Nephron (organoid): ENCODE measurements around the gene SPATA2.

Experiments used
- H3K27ac Mint-ChIP-seq, 3 experiments: 2 replicates each; pipeline ENCODE4 v1.8.0; 2020; ENCODE audit warnings: mixed read lengths in 3 of 3, mild to moderate bottlenecking in 2 of 3, moderate library complexity in 1 of 3
- H3K27me3 Mint-ChIP-seq: 2 replicates; pipeline ENCODE4 v1.8.0; 2021; ENCODE audit warnings: low read depth, mild to moderate bottlenecking, moderate library complexity, mixed read lengths
- H3K36me3 Mint-ChIP-seq: 2 replicates; pipeline ENCODE4 v1.8.0; 2020; ENCODE audit warnings: low read depth, mixed read lengths
- H3K4me1 Mint-ChIP-seq: 2 replicates; pipeline ENCODE4 v1.8.0; 2020; ENCODE audit warnings: mixed read lengths
- H3K4me3 Mint-ChIP-seq, 3 experiments: 2 replicates each; pipeline ENCODE4 v1.8.0; 2020; ENCODE audit warnings: mild to moderate bottlenecking in 3 of 3, mixed read lengths in 3 of 3, moderate library complexity in 2 of 3
- H3K9me3 Mint-ChIP-seq: 2 replicates; pipeline ENCODE4 v1.8.0; 2020; ENCODE audit warnings: mixed read lengths
- CTCF ChIP-seq, 3 experiments: fragments of 200-600 bp; sonication (generic); IDR thresholded peaks; one replicate each; pipeline ENCODE4 v1.5.0; 2021; ENCODE audit warnings: antibody characterized with exemption in 3 of 3; ENCODE audit not compliant: unreplicated experiment in 3 of 3

The SPATA2 gene

DNA sequence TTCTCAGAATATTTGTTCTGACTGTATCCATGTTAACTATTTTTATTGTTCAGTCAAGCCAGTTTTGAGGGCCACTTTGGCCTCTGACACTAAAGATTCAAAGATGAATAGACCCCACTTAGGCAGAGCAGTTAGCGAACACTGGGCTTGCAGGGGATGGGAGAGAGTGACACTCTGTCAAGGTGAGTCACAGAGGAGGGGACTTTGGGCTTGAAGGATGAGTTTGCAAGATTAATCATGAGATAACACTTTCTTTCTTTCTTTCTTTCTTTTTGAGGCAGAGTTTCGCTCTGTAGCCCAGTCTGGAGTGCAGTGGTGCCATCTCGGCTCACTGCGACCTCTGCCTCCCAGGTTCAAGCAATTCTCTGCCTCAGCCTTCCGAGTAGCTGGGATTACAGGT, 46.4 kb downstream of the SPATA2 start:
- H3K9me3 Mint-ChIP-seq, result no peaks in the 10 kb centered on the region
- H3K36me3 Mint-ChIP-seq, result peaks cover 12% of the 10 kb centered on the region
- no peak overlapping the region for H3K4me3 Mint-ChIP-seq
- no peaks in the 10 kb centered on the region for H3K27me3 Mint-ChIP-seq
- TF ChIP-seq CTCF (IDR thresholded peaks at IDR 0.05; ENCODE audit: unreplicated experiment in 3 of 3), result no peak
- H3K27ac Mint-ChIP-seq, result no peak overlapping the region
- peaks cover 14% of the 10 kb centered on the region for H3K4me1 Mint-ChIP-seq

DNA sequence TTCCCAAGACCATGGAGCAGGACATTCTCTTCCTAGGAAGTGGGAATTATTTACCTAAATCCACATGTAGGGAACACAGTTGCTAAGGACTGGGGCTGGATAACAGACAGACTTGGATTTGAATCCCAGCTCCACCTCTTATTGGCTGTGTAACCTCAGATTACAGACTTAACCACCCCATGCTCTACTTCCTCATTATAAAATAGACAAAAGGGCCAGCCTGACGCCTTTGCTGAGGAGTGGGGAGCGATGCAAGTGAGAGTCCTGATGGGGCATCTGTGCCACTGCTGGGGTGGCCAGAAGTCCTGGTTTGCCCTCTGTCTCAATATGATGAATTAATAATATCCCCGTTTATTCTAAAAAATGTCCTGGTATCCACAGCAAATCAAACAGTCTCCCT, 46.8 kb downstream of the SPATA2 start:
- H3K36me3 Mint-ChIP-seq, result peaks cover 12% of the 10 kb centered on the region
- no peak for TF ChIP-seq CTCF (IDR thresholded peaks at IDR 0.05; ENCODE audit: unreplicated experiment in 3 of 3)
- H3K27me3 Mint-ChIP-seq, result no peaks in the 10 kb centered on the region
- H3K9me3 Mint-ChIP-seq, result no peaks in the 10 kb centered on the region
- H3K4me3 Mint-ChIP-seq, result no peak overlapping the region
- H3K27ac Mint-ChIP-seq, result no peak overlapping the region
- peaks cover 14% of the 10 kb centered on the region for H3K4me1 Mint-ChIP-seq

GRCh38 chr20:49867453-49868215, 47.7 kb downstream of the SPATA2 start:
- Mint-ChIP-seq H3K4me3 (no peak overlapping the region), H3K36me3 (peaks cover 12% of the 10 kb centered on the region), H3K4me1 (peaks cover 14% of the 10 kb centered on the region), H3K27ac (no peak overlapping the region), H3K27me3 (no peaks in the 10 kb centered on the region), H3K9me3 (no peaks in the 10 kb centered on the region)
- TF ChIP-seq CTCF (IDR thresholded peaks at IDR 0.05; ENCODE audit: unreplicated experiment in 3 of 3), result no peak

DNA sequence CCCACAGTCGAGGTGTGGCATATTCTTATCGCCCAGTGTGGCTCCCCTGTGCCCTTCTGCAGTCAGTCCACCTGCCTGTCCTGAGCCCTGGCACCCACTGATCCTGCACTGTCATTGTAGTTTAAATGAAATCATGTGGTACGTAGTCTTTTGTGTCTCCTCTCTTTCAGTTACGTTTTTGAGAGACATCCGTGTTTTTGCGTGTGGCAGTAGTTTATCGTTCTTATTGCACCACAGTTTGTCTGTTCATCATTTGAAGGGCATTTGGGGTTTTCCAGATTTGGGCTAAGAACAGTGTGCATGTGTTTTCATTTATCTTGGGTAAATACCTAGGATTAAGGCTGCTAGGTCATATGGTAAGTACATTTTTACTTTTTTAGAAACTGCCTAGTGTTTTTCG, 49.3 kb downstream of the SPATA2 start:
- Mint-ChIP-seq H3K36me3 (peaks cover 12% of the 10 kb centered on the region), H3K4me1 (peaks cover 14% of the 10 kb centered on the region), H3K9me3 (no peaks in the 10 kb centered on the region), H3K4me3 (no peak overlapping the region), H3K27me3 (no peaks in the 10 kb centered on the region), H3K27ac (no peak overlapping the region)
- TF ChIP-seq CTCF (IDR thresholded peaks at IDR 0.05; ENCODE audit: unreplicated experiment in 3 of 3), result no peak

DNA sequence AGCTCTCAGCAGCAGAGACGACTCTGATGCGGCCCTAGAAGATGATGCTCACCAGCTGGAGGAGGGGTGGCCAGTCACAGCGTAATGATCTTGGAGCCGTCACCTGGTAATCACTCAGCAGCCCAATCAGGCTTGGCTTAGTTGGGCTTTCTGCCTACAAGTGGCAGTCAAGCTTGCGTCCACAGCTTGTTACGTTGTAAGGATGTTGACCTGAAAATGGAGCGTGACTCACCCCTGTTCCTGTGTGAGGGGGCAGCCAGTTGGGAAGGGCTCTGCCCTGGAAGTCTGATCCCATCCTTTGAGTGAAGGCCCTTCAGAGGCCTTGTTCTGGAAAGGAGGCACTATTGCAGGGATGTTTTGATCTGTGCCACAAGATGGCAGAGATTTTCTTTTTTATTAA, 49.8 kb downstream of the SPATA2 start:
- H3K4me1 Mint-ChIP-seq, result peaks cover 14% of the 10 kb centered on the region
- H3K36me3 Mint-ChIP-seq, result peaks cover 17% of the 10 kb centered on the region
- H3K9me3 Mint-ChIP-seq, result no peaks in the 10 kb centered on the region
- H3K27me3 Mint-ChIP-seq, result no peaks in the 10 kb centered on the region
- no peak overlapping the region for H3K27ac Mint-ChIP-seq
- no peak for TF ChIP-seq CTCF (IDR thresholded peaks at IDR 0.05; ENCODE audit: unreplicated experiment in 3 of 3)
- H3K4me3 Mint-ChIP-seq, result no peak overlapping the region

GRCh38 chr20:49863666-49864065, 51.7 kb downstream of the SPATA2 start:
- Mint-ChIP-seq H3K27me3 (no peaks in the 10 kb centered on the region), H3K36me3 (peaks cover 10% of the 10 kb centered on the region), H3K9me3 (no peaks in the 10 kb centered on the region), H3K4me3 (no peak overlapping the region), H3K27ac (no peak overlapping the region), H3K4me1 (peaks cover 14% of the 10 kb centered on the region)
- TF ChIP-seq CTCF (IDR thresholded peaks at IDR 0.05; ENCODE audit: unreplicated experiment in 3 of 3), result no peak
